ENCODE results near the gene ZC2HC1C.
A peak's percentile ranks its signal among the peaks of the same experiment; 100 is the strongest.

The ZC2HC1C gene

DNA sequence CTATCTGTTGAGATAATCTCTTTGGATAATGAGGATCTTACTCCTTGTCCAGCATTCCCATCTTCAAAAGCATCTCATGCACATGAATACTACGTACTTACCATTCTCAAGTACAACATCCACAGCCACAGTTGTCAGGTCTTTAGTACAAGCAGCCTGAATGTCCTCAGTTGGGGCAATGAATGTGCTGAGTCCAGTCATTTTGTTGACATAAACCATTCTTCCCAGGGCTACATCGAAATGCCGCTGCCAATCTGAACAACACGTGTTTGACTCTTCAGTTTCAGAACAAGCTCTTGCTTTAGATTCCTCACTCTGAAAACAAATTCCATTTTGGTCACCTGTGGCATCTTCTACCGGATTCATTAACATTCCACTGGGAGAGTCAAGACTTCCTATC is 23.2 kb upstream of the ZC2HC1C start:
- no peak overlapping the region for H3K4me3 ChIP-seq (ENCODE audit: control insufficient read depth, low read depth, low read length)
- DNase-seq (ENCODE audit: low read depth) = no peak
- TF ChIP-seq, protein P1, sequence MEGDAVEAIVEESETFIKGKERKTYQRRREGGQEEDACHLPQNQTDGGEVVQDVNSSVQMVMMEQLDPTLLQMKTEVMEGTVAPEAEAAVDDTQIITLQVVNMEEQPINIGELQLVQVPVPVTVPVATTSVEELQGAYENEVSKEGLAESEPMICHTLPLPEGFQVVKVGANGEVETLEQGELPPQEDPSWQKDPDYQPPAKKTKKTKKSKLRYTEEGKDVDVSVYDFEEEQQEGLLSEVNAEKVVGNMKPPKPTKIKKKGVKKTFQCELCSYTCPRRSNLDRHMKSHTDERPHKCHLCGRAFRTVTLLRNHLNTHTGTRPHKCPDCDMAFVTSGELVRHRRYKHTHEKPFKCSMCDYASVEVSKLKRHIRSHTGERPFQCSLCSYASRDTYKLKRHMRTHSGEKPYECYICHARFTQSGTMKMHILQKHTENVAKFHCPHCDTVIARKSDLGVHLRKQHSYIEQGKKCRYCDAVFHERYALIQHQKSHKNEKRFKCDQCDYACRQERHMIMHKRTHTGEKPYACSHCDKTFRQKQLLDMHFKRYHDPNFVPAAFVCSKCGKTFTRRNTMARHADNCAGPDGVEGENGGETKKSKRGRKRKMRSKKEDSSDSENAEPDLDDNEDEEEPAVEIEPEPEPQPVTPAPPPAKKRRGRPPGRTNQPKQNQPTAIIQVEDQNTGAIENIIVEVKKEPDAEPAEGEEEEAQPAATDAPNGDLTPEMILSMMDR (conservative IDR thresholded peaks at IDR 0.05; ENCODE audit: control insufficient read depth, insufficient read depth, low read depth, low read length) = no peak

DNA sequence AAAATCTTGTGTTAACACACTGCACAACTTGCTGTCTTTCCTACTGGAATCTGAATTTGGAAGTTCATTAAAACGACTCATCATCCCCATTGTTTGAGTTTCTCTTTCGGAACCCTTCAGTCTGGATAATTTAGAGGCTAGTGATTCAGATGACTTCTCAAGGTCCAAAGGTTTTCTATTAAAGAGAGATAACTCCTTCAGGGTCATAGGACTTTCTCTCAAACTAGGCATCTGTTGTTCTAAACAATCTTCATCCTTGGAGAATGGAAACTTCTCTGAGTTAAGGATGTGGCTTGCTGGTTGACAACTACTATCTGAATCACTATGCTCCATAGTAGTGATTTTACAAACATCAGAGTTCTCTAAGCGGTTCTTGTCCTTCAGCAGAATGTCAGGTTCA is 22.5 kb upstream of the ZC2HC1C start:
- peak; percentile 51 for DNase-seq (ENCODE audit: low read depth)
- TF ChIP-seq, protein P1 (conservative IDR thresholded peaks at IDR 0.05; ENCODE audit: control insufficient read depth, insufficient read depth, low read depth, low read length) = no peak

DNA sequence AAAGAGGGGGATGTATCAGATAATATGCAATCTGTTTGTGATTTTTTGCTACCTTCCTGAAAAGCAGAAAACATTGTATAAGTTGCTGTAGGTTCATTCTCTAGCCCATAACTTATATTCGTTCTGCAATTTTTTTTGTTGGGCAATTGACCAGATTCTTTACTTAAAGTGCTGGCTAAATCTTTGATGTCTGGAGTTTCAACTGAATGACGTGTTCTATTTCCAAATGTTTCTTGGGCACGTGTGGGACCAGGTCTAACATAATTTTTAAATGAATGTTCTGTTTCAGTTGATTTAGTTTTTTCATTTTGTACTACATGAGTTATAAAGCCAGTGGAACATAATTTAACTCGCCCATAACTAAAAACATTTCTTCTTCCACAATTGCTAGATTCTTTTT is 21.9 kb upstream of the ZC2HC1C start:
- TF ChIP-seq, protein P1 (conservative IDR thresholded peaks at IDR 0.05; ENCODE audit: control insufficient read depth, insufficient read depth, low read depth, low read length) = no peak
- no peak overlapping the region for H3K4me3 ChIP-seq (ENCODE audit: control insufficient read depth, low read depth, low read length)
- peak; percentile 53 for DNase-seq (ENCODE audit: low read depth)

More for the DNA sequence above, 22.5 kb upstream of the ZC2HC1C start:
- H3K4me3 ChIP-seq (ENCODE audit: control insufficient read depth, low read depth, low read length) = no peak overlapping the region

DNA sequence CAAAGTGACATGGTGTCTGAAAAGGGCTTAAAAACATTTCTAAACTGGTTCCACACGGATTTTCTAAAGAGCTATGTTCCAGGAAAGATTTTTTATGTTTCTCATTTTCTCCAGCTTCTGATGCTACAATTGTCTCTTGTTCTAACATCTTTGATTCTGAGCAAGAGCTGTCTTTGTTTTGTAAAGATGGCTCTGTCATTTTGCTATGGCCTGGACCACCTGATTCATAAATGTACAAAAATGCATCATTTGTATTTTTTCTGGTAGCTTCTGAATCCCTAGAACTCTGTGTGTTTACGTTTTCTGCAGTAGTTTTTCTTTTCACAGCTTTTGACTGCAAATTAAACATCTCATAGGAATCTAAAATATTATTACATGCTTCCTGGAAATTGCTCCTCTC is 21.3 kb upstream of the ZC2HC1C start:
- TF ChIP-seq, protein P1 (conservative IDR thresholded peaks at IDR 0.05; ENCODE audit: control insufficient read depth, insufficient read depth, low read depth, low read length) = no peak
- no peak overlapping the region for H3K4me3 ChIP-seq (ENCODE audit: control insufficient read depth, low read depth, low read length)
- DNase-seq (ENCODE audit: low read depth) = no peak

DNA sequence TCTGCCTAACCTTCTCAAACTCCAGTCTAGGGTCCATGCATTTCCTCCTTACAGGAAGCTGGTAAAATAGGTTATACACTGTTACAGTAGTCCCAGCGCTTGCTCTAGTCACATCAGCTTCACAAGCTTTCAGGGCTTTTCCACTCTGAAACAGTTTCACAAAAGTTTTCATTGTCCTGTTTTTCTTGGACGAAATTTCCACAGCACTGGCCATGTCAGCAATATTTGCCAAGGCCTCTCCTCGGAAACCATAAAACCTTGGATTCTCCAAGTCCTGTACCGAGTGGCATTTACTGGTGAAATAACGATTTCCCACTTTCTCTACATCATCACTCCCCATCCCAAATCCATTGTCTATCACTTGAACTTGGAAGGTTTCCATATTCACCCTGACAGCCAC is 20.3 kb upstream of the ZC2HC1C start:
- DNase-seq (ENCODE audit: low read depth) = no peak
- H3K4me3 ChIP-seq (ENCODE audit: control insufficient read depth, low read depth, low read length) = no peak overlapping the region

DNA sequence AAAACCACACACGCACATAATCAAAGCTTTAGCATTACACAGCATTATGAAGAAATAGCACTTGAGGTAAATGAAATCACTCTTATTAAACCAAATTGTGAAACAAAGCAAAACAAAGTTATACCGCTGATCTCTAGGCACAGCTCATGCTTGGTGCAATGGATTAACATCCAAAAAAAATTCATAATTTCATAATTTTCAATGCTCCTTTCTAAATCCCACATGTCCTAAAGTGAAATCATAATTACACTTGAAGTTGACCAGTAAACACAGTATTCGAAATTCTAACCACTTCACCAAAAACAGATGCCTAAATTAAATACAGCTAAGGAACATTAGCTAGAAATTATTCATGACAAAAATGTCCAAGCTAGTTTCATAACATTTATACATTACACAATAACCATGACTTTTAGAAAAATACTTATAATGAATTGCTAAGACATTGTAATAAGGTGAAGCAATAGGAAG is 19.7 kb upstream of the ZC2HC1C start:
- no peak overlapping the region for H3K4me3 ChIP-seq (ENCODE audit: control insufficient read depth, low read depth, low read length)
- TF ChIP-seq, protein P1 (conservative IDR thresholded peaks at IDR 0.05; ENCODE audit: control insufficient read depth, insufficient read depth, low read depth, low read length) = no peak

More for the DNA sequence above, 20.3 kb upstream of the ZC2HC1C start:
- TF ChIP-seq, protein P1 (conservative IDR thresholded peaks at IDR 0.05; ENCODE audit: control insufficient read depth, insufficient read depth, low read depth, low read length) = no peak

More for the DNA sequence above, 19.7 kb upstream of the ZC2HC1C start:
- peak; percentile 76 for DNase-seq (ENCODE audit: low read depth)
